Measurements from ENCODE around the gene DRAM1. TPM values are rescaled to one million over a fixed set of nuclear protein-coding genes. Genes with fewer than 3 reads are reported as not detected.

The DRAM1 gene
- polyA plus RNA-seq, 4 donors, result 0.89 to 9.9 (median 5.6) TPM

DNA sequence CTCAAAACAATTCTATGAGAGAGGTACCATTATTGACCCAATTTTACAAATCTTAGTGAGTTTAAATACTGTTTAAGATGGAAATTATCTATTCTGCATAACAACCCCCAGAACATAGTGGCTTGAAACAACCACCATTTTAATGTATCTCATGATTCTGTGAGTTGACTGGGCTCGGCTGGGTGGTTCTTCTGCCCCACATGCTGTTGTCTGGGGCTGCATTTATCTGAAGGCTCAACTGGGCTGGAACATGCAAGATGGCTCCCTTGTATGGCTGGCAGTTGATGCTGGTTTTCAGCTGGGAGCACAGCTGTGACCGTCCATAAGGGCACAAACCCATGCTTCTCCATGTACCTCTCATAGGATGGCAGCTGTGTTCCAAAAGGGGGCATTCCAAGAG lies 82.2 kb downstream of the DRAM1 start:
- no peak for FAIRE-seq
- Histone ChIP-seq H3K9me3 (ENCODE audit: control insufficient read depth in 2 of 2, insufficient read depth in 1 of 2, low read depth in 1 of 2, low read length in 1 of 2) (peaks cover 0 to 4% of the 10 kb centered on the region in 2 donors), H3K36me3 (ENCODE audit: control insufficient read depth in 3 of 3, insufficient read depth in 2 of 3, low read depth in 1 of 3, low read length in 3 of 3) (no peaks in the 10 kb centered on the region), H3K27me3 (ENCODE audit: control insufficient read depth in 3 of 3, insufficient read depth in 3 of 3, low read length in 3 of 3) (no peaks in the 10 kb centered on the region), H3K4me1 (ENCODE audit: control insufficient read depth in 3 of 3, insufficient read depth in 2 of 3, low read depth in 1 of 3, low read length in 2 of 3) (no peaks in the 10 kb centered on the region), H3K4me3 (ENCODE audit: low read depth in 1 of 3, low read length in 3 of 3) (no peak overlapping the region), H3K27ac (ENCODE audit: low read depth in 1 of 3, low read length in 2 of 3) (no peak overlapping the region)
- no peak for DNase-seq
- 78 to 92% (median 91%) methylated on average over 2 of the region's 2 CpGs for WGBS, 3 donors

DNA sequence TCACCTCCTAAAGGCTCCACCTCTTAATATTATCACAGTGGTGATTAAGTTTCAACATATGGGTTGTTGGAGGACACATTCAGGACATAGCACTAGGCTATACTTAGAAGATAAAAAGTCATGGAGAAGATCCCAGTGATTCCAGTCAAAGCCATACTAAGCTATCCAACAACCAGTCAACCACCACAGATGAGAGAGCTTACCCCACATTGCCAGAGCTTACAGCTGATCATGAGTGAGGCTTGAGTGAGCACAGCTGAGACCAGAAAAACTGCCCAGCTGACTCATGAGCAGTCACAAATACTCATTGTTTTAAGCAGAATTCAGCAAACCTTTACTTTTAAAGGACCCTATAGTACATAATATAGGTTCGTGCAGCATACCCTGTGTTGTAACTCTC lies 85.1 kb downstream of the DRAM1 start:
- H3K9me3 ChIP-seq (ENCODE audit: control insufficient read depth in 2 of 2, insufficient read depth in 1 of 2, low read depth in 1 of 2, low read length in 1 of 2), result peaks cover 0 to 4% of the 10 kb centered on the region in 2 donors
- no peaks in the 10 kb centered on the region for H3K4me1 ChIP-seq (ENCODE audit: control insufficient read depth in 3 of 3, insufficient read depth in 2 of 3, low read depth in 1 of 3, low read length in 2 of 3)
- FAIRE-seq (no peak), DNase-seq (no peak)
- H3K36me3 ChIP-seq (ENCODE audit: control insufficient read depth in 3 of 3, insufficient read depth in 2 of 3, low read depth in 1 of 3, low read length in 3 of 3), result no peaks in the 10 kb centered on the region
- H3K27me3 ChIP-seq (ENCODE audit: control insufficient read depth in 3 of 3, insufficient read depth in 3 of 3, low read length in 3 of 3), result no peaks in the 10 kb centered on the region
- H3K4me3 ChIP-seq (ENCODE audit: low read depth in 1 of 3, low read length in 3 of 3), result no peak overlapping the region
- H3K27ac ChIP-seq (ENCODE audit: low read depth in 1 of 3, low read length in 2 of 3), result no peak overlapping the region
- WGBS, 3 donors, result 74 to 86% (median 83%) methylated on average over 1 of the region's 1 CpG

DNA sequence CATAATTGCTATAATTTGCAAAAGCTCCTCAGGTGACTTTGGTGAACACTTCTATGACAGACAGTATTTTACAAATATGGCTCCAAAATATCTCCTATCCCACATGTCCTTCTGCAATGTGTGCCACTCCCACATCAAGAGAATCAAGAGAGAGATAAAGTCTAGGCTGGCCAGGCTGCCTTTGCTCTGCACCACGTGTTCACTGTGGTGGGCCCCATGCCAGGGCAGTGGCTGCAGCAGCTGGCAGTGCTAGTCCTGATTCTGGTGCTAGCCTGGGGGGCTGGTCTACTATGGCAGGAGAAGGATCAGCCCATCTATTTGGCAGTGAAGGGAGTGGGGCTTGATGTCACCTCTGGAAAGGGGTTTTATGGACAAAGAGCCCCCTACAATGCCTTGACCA lies 86.3 kb downstream of the DRAM1 start:
- DNase-seq, result no peak
- WGBS, 3 donors, result 0 to 30% (median 5%) methylated on average over 1 of the region's 1 CpG
- H3K27ac ChIP-seq (ENCODE audit: low read depth in 1 of 3, low read length in 2 of 3), result no peak overlapping the region

DNA sequence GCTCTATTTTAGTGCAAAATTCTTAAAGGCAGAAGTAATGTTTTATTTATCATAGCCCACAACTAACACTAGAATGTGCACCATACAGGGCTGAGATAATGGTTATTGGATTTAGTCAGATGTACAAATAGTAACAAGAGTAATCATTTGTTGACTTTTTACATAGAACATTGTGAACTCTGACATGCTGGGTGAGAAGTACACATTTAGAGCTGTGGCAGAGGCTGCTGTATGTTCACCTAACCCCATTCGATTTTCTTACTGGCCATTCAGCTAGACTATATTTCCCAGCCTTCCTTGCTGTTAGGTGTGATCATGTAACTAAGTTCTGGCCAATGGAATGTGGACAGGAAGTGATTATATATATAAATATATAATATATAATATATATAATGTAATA lies 89.1 kb downstream of the DRAM1 start:
- Histone ChIP-seq H3K4me3 (ENCODE audit: low read depth in 1 of 3, low read length in 3 of 3) (no peak overlapping the region), H3K4me1 (ENCODE audit: control insufficient read depth in 3 of 3, insufficient read depth in 2 of 3, low read depth in 1 of 3, low read length in 2 of 3) (no peaks in the 10 kb centered on the region), H3K9me3 (ENCODE audit: control insufficient read depth in 2 of 2, insufficient read depth in 1 of 2, low read depth in 1 of 2, low read length in 1 of 2) (no peaks in the 10 kb centered on the region), H3K27me3 (ENCODE audit: control insufficient read depth in 3 of 3, insufficient read depth in 3 of 3, low read length in 3 of 3) (no peaks in the 10 kb centered on the region), H3K27ac (ENCODE audit: low read depth in 1 of 3, low read length in 2 of 3) (no peak overlapping the region), H3K36me3 (ENCODE audit: control insufficient read depth in 3 of 3, insufficient read depth in 2 of 3, low read depth in 1 of 3, low read length in 3 of 3) (no peaks in the 10 kb centered on the region)
- DNase-seq, result no peak
- FAIRE-seq, result no peak
- 47 to 68% (median 67%) methylated on average over 1 of the region's 1 CpG for WGBS, 3 donors

More for the DNA sequence above, 86.3 kb downstream of the DRAM1 start:
- Histone ChIP-seq H3K4me1 (ENCODE audit: control insufficient read depth in 3 of 3, insufficient read depth in 2 of 3, low read depth in 1 of 3, low read length in 2 of 3) (no peaks in the 10 kb centered on the region), H3K9me3 (ENCODE audit: control insufficient read depth in 2 of 2, insufficient read depth in 1 of 2, low read depth in 1 of 2, low read length in 1 of 2) (peaks cover 0 to 4% of the 10 kb centered on the region in 2 donors), H3K27me3 (ENCODE audit: control insufficient read depth in 3 of 3, insufficient read depth in 3 of 3, low read length in 3 of 3) (no peaks in the 10 kb centered on the region), H3K4me3 (ENCODE audit: low read depth in 1 of 3, low read length in 3 of 3) (no peak overlapping the region), H3K36me3 (ENCODE audit: control insufficient read depth in 3 of 3, insufficient read depth in 2 of 3, low read depth in 1 of 3, low read length in 3 of 3) (no peaks in the 10 kb centered on the region)
- no peak for FAIRE-seq

DNA sequence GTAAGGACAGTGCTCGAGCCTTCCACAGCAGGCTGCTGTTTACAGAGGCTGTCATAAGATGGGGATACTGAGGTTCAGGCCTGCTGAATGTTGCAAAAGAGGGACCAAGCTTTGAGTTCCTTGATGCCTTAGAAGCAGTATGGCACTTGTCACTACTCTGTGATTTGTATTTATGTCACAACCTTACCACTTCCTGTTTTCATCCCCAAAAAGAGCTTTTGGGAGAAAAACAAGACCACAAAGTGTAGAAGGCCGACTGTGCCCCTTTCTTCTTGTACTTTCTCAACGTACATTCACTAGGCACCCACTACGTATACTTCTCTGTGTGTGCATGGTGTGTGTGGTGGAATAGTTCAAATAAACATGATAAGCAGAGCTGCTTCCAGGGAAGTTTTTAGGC lies 90.1 kb downstream of the DRAM1 start:
- no peak for DNase-seq
- H3K36me3 ChIP-seq (ENCODE audit: control insufficient read depth in 3 of 3, insufficient read depth in 2 of 3, low read depth in 1 of 3, low read length in 3 of 3), result no peaks in the 10 kb centered on the region
- H3K4me3 ChIP-seq (ENCODE audit: low read depth in 1 of 3, low read length in 3 of 3), result no peak overlapping the region
- no peaks in the 10 kb centered on the region for H3K4me1 ChIP-seq (ENCODE audit: control insufficient read depth in 3 of 3, insufficient read depth in 2 of 3, low read depth in 1 of 3, low read length in 2 of 3)
- no peaks in the 10 kb centered on the region for H3K9me3 ChIP-seq (ENCODE audit: control insufficient read depth in 2 of 2, insufficient read depth in 1 of 2, low read depth in 1 of 2, low read length in 1 of 2)
- 61 to 77% (median 63%) methylated on average over 4 of the region's 4 CpGs for WGBS, 3 donors
- H3K27ac ChIP-seq (ENCODE audit: low read depth in 1 of 3, low read length in 2 of 3), result no peak overlapping the region
- H3K27me3 ChIP-seq (ENCODE audit: control insufficient read depth in 3 of 3, insufficient read depth in 3 of 3, low read length in 3 of 3), result no peaks in the 10 kb centered on the region
- no peak for FAIRE-seq

DNA sequence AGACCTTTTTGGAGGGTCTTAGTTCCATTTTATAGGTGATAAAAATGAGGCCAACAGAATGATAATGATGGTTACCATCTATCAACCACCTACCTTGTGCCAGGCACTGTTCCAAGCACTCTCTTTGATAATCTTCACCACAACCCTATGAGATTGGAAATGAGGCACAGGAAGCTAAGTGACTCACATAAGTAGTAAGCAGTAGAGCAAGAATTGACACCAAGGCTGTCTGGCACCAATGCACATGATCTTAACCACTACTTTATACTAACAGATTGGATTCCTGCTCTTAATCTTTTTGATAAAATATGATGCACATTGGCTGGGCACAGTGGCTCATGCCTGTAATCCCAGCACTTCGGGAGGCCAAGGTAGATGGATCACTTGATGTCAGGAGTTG lies 91.4 kb downstream of the DRAM1 start:
- Histone ChIP-seq H3K36me3 (ENCODE audit: control insufficient read depth in 3 of 3, insufficient read depth in 2 of 3, low read depth in 1 of 3, low read length in 3 of 3) (no peaks in the 10 kb centered on the region), H3K27me3 (ENCODE audit: control insufficient read depth in 3 of 3, insufficient read depth in 3 of 3, low read length in 3 of 3) (no peaks in the 10 kb centered on the region), H3K4me1 (ENCODE audit: control insufficient read depth in 3 of 3, insufficient read depth in 2 of 3, low read depth in 1 of 3, low read length in 2 of 3) (no peaks in the 10 kb centered on the region), H3K27ac (ENCODE audit: low read depth in 1 of 3, low read length in 2 of 3) (no peak overlapping the region), H3K9me3 (ENCODE audit: control insufficient read depth in 2 of 2, insufficient read depth in 1 of 2, low read depth in 1 of 2, low read length in 1 of 2) (no peaks in the 10 kb centered on the region), H3K4me3 (ENCODE audit: low read depth in 1 of 3, low read length in 3 of 3) (no peak overlapping the region)
- DNase-seq (no peak), FAIRE-seq (no peak)
- WGBS, 3 donors, result 82 to 88% (median 87%) methylated on average over 1 of the region's 1 CpG

Other genes starting within 250 kb of the DRAM1 start
- gene CHPT1, start 179.9 kb upstream of the DRAM1 start, polyA plus RNA-seq, result 100 to 1,000 TPM in 3 of 4 donors, 10 to 100 TPM in 1; 81.9 to 191 (median 130) TPM
- gene SYCP3, start 138.1 kb upstream of the DRAM1 start, polyA plus RNA-seq, result 1 to 10 TPM in 1 of 4 donors, under 1 TPM in 1, not detected in 2; 0.13 to 1.5 TPM
- gene GNPTAB, start 46.6 kb upstream of the DRAM1 start, polyA plus RNA-seq, result 10 to 100 TPM in 3 of 4 donors, 1 to 10 TPM in 1; 6.8 to 37.0 (median 12.6) TPM
- gene WASHC3, start 184.4 kb downstream of the DRAM1 start, polyA plus RNA-seq, result 10 to 100 TPM; 25.7 to 40.2 (median 31.0) TPM
- 10 to 100 TPM; 13.8 to 28.5 (median 21.0) TPM for gene NUP37, start 242.5 kb downstream of the DRAM1 start, polyA plus RNA-seq
- 10 to 100 TPM in 1 of 4 donors, 1 to 10 TPM in 3; 1.1 to 12.1 (median 6.0) TPM for gene PARPBP, start 242.6 kb downstream of the DRAM1 start, polyA plus RNA-seq